GM18519 (cell line): ENCODE measurements around the gene C2orf81.
"Not testable (repeated sequence)": the region's sequence is repeated elsewhere in the genome, so short reads cannot be mapped to it uniquely, and the experiment has no call there.

Experiments
- ATAC-seq: cut with Tn5 transposase; IDR thresholded peaks from one replicate; pipeline ENCODE4 v1.9.1; 2021; ENCODE audit warnings: mild to moderate bottlenecking, moderate library complexity; ENCODE audit not compliant: unreplicated experiment, low FRiP score

C2orf81 gene

GRCh38 chr2:74424139-74424992, 2.9 kb upstream of the C2orf81 start:
- no peak for ATAC-seq

DNA sequence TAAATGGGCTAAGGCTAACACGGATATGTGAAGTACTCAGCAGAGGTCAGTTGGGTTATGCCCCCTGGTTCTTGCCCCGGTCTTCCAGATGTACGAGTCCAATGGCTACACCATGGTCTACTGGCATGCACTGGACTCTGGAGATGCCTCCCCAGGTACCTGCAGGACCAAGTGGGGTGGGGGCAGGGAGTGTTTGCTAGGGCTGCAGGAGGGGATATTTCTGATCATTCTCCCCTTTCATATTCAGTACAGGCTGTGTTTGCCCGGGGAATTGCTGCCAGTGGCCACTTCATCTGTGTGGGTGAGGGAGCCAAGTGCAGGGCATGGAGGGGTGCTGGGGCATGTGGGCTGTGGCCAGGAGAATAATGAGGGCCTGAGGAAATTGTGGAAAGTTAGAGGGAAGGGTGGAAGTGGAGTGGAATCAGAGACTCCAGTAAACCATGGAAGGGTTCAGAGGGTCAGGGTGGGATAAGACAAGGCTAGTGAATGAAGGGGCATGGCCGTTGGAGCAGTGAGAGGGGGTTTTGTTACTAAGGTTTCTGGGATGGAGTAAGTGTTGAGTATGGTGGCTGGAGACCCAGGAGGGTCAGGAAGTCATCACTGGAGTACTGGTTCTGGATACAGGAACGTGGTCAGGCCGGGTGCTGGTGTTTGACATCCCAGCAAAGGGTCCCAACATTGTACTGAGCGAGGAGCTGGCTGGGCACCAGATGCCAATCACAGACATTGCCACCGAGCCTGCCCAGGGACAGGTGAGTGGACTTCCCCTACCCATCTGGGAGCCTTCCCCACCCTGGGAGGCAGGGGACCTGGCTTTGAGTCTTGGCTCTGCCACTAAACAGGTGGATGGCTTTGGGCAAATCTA, 2.0 kb upstream of the C2orf81 start:
- no peak for ATAC-seq

GRCh38 chr2:74420443-74421103, 846 bp downstream of the C2orf81 start:
- ATAC-seq = not testable (repeated sequence)

DNA sequence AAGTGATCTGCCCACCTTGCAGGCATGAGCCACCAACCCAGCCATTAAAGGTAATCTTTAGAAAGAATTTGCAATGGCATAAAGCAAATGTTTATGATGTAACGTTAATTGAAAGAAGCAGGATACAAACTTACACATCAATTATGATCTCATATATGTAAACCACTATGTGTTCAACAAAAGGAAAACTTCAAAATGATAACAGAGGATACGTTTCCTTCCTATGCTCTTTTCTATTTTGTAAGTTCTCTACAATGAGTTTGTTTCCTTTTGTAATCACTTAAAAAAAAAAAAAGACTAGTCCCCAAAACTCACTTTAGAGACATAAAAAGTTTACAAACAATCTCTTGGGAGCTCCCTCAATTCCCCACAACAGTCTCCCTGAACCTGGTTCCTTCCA, 1.4 kb downstream of the C2orf81 start:
- ATAC-seq = no peak

- no peak for ATAC-seq
Observed at GRCh38 chr2:74419345-74419744, 2.1 kb downstream of the C2orf81 start.

- no peak for ATAC-seq
Observed at GRCh38 chr2:74418312-74418711, 3.1 kb downstream of the C2orf81 start.

- ATAC-seq = no peak
Observed at GRCh38 chr2:74417763-74418162, 3.7 kb downstream of the C2orf81 start.

- ATAC-seq = no peak
Observed at GRCh38 chr2:74417197-74417596, 4.2 kb downstream of the C2orf81 start.

DNA sequence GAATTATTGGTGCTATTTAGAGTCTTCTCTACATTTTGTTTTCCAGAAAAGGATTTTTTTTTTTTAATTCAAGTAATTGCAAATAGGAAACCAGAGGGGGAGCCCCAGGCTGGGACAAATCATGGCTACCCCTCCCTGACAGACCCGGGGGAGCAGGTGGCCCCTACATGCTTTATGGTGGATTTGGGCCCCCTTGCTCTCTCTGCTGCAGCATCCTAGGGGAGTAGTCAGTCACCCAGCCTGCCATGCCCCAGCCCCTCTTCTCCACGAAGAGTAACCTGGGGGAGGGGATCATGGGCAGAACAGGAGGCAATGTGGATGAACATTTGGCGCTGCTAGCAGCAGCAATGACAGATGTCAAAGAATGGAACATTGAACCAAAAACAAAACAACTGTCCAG, 4.6 kb downstream of the C2orf81 start:
- no peak for ATAC-seq

- no peak for ATAC-seq
Observed at GRCh38 chr2:74415762-74416395, 5.5 kb downstream of the C2orf81 start.

DNA sequence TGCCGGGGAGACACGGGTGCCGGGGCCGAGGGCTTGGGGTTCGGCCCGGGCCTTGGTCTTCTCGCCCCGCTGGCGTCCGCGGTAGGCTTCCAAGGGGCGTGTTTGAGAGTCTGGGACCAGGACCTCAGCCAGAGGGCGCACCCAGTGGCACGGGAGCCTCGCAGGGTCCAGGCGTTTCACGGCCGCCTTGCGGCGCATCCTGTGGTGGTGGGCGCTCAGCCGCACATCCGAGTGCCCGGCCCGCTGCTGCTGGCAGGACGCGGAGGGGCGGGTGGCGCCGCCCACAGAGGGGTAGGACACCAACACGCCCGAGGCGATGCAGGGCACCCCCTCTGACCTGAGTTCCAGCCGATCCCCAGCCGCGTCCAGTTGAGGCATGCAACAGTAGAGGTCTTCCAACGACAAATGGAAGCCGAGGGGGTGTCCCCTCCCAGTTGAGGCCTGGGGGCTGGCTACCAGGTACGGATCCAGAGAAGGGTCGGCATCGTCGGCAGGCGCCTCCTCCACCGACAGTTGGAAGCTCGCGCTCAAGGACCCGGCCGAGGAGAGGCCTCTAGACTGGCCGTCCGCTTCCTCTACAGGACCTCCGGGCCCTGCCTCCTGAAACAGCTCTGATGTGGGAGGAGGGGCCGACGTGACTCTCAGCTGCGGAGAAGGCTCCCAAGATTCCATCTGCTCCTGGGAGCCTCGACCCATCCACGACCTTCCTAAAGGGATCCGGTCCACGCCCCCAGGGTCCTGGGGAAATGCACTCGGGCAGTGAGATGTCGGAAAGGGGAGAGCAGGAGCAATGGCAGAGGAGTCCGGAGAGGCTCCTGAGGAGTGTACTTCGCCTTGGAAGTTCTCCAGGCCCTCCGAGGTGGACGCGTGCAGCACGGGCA, 6.3 kb downstream of the C2orf81 start:
- no peak for ATAC-seq

DNA sequence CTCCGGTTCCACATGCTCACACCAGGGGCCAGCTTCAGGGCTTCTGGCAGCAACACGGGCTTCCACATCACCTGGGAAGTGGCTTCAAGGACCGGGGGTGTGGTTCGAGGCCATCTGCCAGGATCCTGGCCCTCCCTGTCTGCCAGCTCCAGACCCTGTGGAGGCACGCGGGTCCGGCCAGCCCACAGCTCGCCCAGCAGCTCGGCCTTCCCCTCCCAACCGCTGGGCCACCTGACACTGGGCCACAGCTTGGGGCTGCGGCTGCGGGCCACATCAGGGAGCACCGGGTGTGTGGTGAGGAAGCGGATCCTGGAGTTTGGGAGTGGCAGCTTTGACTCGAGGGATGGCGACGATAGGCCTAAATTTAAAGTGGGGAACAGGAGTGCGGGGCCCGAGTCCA, 7.0 kb downstream of the C2orf81 start:
- no peak for ATAC-seq

DNA sequence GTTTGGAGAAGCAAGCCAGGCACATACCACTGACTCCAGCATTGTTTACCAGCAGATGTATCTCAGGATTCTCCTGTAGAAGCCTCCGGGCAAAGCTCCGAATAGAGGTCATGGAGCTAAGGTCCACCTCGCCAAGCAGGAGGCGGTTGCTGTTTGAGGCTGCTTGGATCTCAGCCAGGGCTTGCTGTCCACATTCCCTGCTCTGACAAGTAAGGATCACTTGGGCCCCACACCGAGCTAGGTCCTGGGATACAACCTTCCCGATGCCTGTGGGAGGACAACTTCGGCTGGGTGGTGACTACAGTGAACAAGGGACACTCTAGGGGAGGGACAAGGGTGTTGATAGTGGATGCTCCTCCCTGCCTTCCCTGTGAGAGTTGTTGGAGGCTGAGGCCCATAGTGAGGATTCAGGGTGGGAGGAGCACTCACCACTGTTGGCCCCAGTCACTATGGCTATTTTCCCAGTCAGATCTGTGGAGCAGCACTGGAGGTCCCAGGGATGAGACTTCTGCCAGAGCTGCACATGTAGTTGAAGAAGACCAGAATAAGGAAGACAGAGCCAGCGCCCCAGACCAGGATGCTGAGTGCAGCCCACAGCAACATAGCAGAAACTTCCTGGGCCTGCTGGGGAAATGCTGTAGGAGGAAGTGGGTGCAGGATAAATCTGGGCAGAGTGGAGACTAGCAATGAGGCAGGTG, 8.3 kb downstream of the C2orf81 start:
- no peak for ATAC-seq

- no peak for ATAC-seq
Observed at GRCh38 chr2:74407682-74408081, 13.7 kb downstream of the C2orf81 start.

DNA sequence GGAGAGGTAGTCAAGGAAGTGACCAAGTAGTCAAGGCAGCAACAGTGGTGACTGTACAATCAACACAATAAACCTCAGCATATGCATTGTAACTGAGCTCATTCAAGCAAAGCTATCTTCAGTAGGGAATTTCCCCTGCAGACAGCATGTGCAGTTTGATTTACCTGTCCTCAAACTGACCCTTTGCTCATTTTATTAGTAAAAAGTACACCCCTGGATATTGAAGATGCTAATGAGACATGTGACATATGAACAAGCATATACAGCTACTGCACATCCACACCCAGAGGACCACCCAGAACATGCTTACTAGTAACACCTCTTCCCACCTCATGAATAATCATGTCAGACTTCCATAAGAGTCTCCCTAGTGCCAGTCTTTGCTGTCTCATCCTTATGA, 15.4 kb downstream of the C2orf81 start:
- ATAC-seq = peak; percentile 73

DNA sequence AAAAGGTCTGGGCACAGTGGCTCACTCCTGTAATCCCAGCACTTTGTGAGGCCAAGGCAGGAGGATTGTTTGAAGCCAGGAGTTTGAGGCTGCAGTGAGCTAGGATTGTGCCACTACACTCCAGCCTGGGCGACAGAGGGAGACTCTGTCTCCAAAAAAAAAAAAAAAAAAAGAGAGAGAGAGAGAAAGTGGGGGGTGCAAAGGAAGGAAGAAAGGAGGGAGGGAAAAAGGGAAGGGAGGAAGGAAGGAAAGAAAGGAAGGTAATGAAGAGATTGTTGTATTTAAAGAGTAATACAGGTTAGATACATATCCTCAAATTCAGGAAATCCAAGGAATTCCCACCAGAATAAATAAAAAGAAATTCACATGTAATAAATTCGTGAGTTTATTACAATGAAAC, 19.5 kb downstream of the C2orf81 start:
- ATAC-seq = no peak

DNA sequence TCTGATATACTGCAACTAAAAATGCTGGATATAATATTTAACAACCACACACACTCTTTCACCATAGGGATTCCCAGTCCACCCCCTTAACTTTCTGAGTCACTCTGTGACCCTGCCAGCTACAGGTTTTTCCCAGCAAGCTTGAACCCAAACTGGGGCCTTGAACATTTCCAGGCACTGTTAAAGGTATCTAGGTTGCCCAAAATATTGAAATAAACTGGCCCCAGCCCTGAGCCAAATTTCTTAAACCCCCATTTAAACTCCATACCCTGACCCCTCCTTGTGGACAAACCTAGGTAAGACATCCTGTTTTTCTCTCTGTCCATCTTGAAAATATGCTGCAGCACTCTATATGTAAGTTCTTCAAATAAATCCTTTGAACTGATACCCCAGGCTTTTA, 21.6 kb downstream of the C2orf81 start:
- ATAC-seq = no peak

DNA sequence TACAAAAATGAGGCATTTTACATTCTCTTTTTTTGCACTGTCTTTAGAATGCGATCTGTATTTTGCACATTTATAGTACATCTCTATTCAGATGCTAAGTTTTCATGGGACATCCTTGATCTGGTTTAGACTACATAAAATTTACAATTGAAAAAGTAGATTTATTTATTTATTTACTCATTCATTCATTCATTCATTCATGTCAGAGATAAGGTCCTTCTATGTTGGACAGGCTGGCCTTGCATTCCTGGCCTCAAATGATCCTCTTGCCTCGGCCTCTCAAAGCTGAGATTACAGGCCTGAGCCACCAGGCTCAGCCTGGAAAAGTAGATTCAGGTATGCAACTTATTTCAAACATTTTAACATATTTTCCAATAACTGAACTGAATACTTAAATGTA, 25.3 kb downstream of the C2orf81 start:
- ATAC-seq = no peak

DNA sequence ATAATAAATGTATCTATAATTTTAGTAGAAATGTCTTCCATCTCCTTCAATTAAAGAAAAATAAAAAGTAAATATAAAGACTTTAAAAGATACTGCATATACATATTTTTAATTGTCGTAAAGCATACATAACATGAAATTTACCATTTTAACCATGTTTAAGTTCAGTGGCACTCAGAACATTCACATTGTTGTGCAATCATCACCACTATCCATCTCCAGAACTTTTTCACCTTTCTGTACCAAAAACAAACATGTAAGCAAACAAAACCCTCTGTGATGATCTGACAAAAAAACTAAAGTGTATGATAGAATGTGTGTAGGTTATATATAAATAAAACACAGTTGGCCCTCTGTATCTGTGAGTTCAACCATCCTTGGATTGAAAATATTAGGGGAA, 27.9 kb downstream of the C2orf81 start:
- no peak for ATAC-seq
